ENCODE data around the gene SAMD4A. TPM values are rescaled to one million over a fixed set of nuclear protein-coding genes. Genes with fewer than 3 reads are reported as not detected.

Gene SAMD4A
- polyA plus RNA-seq, 3 donors, result 3.2 to 8.6 (median 4.2) TPM

DNA sequence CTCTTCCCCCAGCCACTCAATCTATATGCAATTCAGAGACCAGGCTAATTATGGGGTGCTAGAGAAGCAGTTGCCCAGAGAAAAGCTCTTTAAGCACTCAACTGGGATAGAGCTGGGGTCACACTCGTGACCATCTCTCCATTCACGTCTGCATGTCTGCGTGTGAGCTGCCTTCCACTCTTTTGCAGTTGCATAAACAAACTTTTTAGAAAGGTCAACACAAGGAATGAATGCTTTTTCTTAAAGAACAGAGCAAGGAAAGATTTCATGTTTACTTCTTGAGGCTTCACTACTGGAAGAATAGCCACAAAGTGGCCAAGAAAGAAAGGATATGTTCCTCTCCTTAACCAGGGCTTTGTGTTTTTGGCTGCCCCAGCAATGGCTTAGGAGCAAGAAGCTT, 151.1 kb downstream of the SAMD4A start:
- Histone ChIP-seq H3K4me3 (replicated peaks in 1 of 3; ENCODE audit: low read depth in 2 of 3, low read length in 3 of 3) (no peak overlapping the region), H3K4me1 (ENCODE audit: control insufficient read depth in 1 of 2, insufficient read depth in 2 of 2, low read length in 2 of 2) (no peaks in the 10 kb centered on the region), H3K36me3 (replicated peaks in 1 of 2; ENCODE audit: control insufficient read depth in 1 of 2, insufficient read depth in 2 of 2, low read length in 2 of 2) (no peaks in the 10 kb centered on the region), H3K4me2 (replicated peaks; ENCODE audit: extremely low read depth, low read length, poor library complexity, severe bottlenecking) (no peak overlapping the region), H3K9ac (ENCODE audit: insufficient read depth, low read length, poor library complexity, severe bottlenecking) (no peak overlapping the region), H3K79me2 (ENCODE audit: insufficient read depth, low read length) (no peaks in the 10 kb centered on the region), H2AFZ (ENCODE audit: insufficient read depth, low read depth, low read length, poor library complexity, severe bottlenecking) (no peak overlapping the region), H3K27me3 (ENCODE audit: control insufficient read depth in 2 of 2, insufficient read depth in 2 of 2, low read length in 2 of 2) (no peaks in the 10 kb centered on the region), H3K27ac (ENCODE audit: low read depth in 1 of 2, low read length in 2 of 2) (no peak overlapping the region), H3K9me3 (replicated peaks in 1 of 2; ENCODE audit: control insufficient read depth in 1 of 2, insufficient read depth in 1 of 2, low read length in 2 of 2) (no peaks in the 10 kb centered on the region), H4K20me1 (ENCODE audit: insufficient read depth, low read length) (no peaks in the 10 kb centered on the region)
- 96% methylated on average over 3 of the region's 3 CpGs for WGBS (ENCODE audit: insufficient coverage)
- intact Hi-C loops (cut with micrococcal nuclease), result no loop called here
- Mint-ChIP-seq H3K27me3 (ENCODE audit: low read depth in 3 of 3) (peaks cover 2 to 7% (median 4%) of the 10 kb centered on the region in 3 donors), H3K4me3 (no peak overlapping the region), H3K4me1 (peaks cover 2% of the 10 kb centered on the region), H3K9me3 (no peaks in the 10 kb centered on the region), H3K27ac (no peak overlapping the region), H3K36me3 (no peaks in the 10 kb centered on the region)
- TF ChIP-seq, protein P1, sequence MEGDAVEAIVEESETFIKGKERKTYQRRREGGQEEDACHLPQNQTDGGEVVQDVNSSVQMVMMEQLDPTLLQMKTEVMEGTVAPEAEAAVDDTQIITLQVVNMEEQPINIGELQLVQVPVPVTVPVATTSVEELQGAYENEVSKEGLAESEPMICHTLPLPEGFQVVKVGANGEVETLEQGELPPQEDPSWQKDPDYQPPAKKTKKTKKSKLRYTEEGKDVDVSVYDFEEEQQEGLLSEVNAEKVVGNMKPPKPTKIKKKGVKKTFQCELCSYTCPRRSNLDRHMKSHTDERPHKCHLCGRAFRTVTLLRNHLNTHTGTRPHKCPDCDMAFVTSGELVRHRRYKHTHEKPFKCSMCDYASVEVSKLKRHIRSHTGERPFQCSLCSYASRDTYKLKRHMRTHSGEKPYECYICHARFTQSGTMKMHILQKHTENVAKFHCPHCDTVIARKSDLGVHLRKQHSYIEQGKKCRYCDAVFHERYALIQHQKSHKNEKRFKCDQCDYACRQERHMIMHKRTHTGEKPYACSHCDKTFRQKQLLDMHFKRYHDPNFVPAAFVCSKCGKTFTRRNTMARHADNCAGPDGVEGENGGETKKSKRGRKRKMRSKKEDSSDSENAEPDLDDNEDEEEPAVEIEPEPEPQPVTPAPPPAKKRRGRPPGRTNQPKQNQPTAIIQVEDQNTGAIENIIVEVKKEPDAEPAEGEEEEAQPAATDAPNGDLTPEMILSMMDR (IDR thresholded peaks at IDR 0.05), result no peak
- DNase-seq, result no peak

DNA sequence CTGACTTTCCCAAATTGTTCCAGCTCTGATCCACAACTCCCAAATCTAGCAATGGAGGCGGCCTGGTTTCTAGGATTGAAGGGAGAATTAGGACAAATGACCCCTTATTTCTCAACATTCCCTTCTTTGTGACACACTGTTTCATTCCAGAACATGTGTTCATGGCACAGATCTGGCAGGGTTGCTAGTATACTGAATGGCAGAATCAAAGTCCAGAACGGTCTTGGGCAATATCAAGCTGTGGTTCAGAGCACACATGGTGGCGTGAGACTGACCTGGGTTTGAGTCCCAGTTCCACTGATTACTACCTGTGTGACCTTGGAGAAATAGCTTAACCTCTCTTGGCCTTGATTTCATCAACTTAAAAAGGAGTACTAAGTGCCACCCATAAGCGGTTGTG, 152.5 kb downstream of the SAMD4A start:
- Mint-ChIP-seq H3K27ac (no peak overlapping the region), H3K9me3 (no peaks in the 10 kb centered on the region), H3K4me1 (peaks cover 2% of the 10 kb centered on the region), H3K27me3 (ENCODE audit: low read depth in 3 of 3) (peaks cover 6 to 8% (median 7%) of the 10 kb centered on the region in 3 donors), H3K36me3 (no peaks in the 10 kb centered on the region), H3K4me3 (no peak overlapping the region)
- Histone ChIP-seq H3K4me3 (replicated peaks in 1 of 3; ENCODE audit: low read depth in 2 of 3, low read length in 3 of 3) (no peak overlapping the region), H4K20me1 (ENCODE audit: insufficient read depth, low read length) (no peaks in the 10 kb centered on the region), H2AFZ (ENCODE audit: insufficient read depth, low read depth, low read length, poor library complexity, severe bottlenecking) (no peak overlapping the region), H3K4me2 (replicated peaks; ENCODE audit: extremely low read depth, low read length, poor library complexity, severe bottlenecking) (no peak overlapping the region), H3K27me3 (ENCODE audit: control insufficient read depth in 2 of 2, insufficient read depth in 2 of 2, low read length in 2 of 2) (no peaks in the 10 kb centered on the region), H3K4me1 (ENCODE audit: control insufficient read depth in 1 of 2, insufficient read depth in 2 of 2, low read length in 2 of 2) (no peaks in the 10 kb centered on the region), H3K27ac (ENCODE audit: low read depth in 1 of 2, low read length in 2 of 2) (no peak overlapping the region), H3K9ac (ENCODE audit: insufficient read depth, low read length, poor library complexity, severe bottlenecking) (no peak overlapping the region), H3K79me2 (ENCODE audit: insufficient read depth, low read length) (no peaks in the 10 kb centered on the region), H3K36me3 (replicated peaks in 1 of 2; ENCODE audit: control insufficient read depth in 1 of 2, insufficient read depth in 2 of 2, low read length in 2 of 2) (no peaks in the 10 kb centered on the region), H3K9me3 (replicated peaks in 1 of 2; ENCODE audit: control insufficient read depth in 1 of 2, insufficient read depth in 1 of 2, low read length in 2 of 2) (no peaks in the 10 kb centered on the region)
- TF ChIP-seq, protein P1 (IDR thresholded peaks at IDR 0.05), result no peak
- no peak for DNase-seq
- 97% methylated on average over 3 of the region's 4 CpGs for whole genome bisulfite sequencing (ENCODE audit: insufficient coverage)
- intact Hi-C loops (cut with micrococcal nuclease), result no loop called here
